EH (cell line): ENCODE data around the gene ALDH3B2.

Experiments used
- DNase-seq: peaks from one replicate; pipeline ENCODE4 v3.0.0-alpha.2; 2015; ENCODE audit warnings: low read depth

Gene ALDH3B2

GRCh38 chr11:67613960-67614715, 60.3 kb downstream of the ALDH3B2 start:
- DNase-seq, result peak; percentile 67

GRCh38 chr11:67613313-67613959, 61.0 kb downstream of the ALDH3B2 start:
- no peak for DNase-seq

GRCh38 chr11:67612751-67613150, 61.7 kb downstream of the ALDH3B2 start:
- no peak for DNase-seq
